ENCODE results near the gene GPATCH4. TPM values are rescaled to one million over a fixed set of nuclear protein-coding genes. Genes with fewer than 3 reads are reported as not detected.
"Not testable (repeated sequence)": the region's sequence is repeated elsewhere in the genome, so short reads cannot be mapped to it uniquely, and the experiment has no call there.

The GPATCH4 gene
- total RNA-seq, 8 experiments from 2014 or later: 14.7 to 50.1 (median 30.5) TPM

DNA sequence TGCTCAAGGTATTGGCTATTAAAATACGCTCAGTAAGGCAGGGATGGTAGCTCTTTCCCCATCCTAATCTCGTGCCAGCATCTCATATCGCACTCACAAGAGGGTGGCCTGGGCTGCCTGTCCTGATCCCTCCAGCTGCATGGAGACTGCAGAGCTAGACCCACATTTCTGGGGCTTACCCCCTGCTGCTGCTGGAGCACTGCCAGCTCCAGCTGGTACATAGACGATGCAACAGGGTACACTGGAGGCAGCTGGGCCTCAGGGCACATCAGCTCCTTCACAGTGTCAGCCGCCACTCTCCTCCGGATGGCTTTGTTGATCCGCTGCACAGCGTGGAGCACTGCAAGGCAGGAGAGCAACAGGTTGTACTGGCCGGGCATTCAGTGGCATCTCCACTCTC is 44.9 kb downstream of the GPATCH4 start:
- 20 to 88% (median 72%) methylated on average over 1 to 6 of the region's 9 CpGs; no CpG with 5 or more reads in 5 of the 10 experiments for WGBS, 10 experiments
- no peak for ATAC-seq (replicated peaks in 6 of 8)
- in situ Hi-C loops (cut with MboI; ENCODE audit: low pct_unique_long_range_greater_than_20kb in 2 of 9, low sequenced_read_pairs in 9 of 9, unreplicated experiment in 9 of 9): no loop called here
- Histone ChIP-seq H3K4me3 (no peak overlapping the region), H3K27ac (no peak overlapping the region), H3K4me1 (replicated peaks in 1 of 2) (no peaks in the 10 kb centered on the region)

DNA sequence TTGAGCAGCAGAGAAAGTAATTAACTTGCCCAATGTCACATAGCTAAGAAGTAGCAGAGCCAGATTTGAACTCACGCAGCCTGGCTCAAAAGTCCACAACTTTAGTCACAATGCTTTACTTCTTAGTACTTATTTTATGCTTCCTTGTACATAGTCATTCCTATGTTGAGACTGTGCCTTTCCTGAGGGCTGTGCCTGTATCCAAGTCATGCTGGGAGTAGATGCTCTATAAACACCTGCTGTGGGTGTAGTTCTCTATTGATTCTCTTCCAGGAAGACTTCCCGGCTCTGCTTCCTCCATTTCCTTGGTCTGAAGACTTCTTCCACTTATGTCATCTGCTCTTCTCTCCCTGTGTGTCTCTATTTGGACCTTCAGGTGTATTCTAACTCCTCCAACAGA is 45.6 kb downstream of the GPATCH4 start:
- 20 to 100% (median 57%) methylated on average over 1 to 2 of the region's 2 CpGs; no CpG with 5 or more reads in 3 of the 10 experiments for WGBS, 10 experiments
- no peak overlapping the region for H3K4me3 ChIP-seq
- H3K27ac ChIP-seq: no peak overlapping the region
- H3K4me1 ChIP-seq (replicated peaks in 1 of 2): no peaks in the 10 kb centered on the region
- no peak for ATAC-seq (replicated peaks in 6 of 8)
- in situ Hi-C loops (cut with MboI; ENCODE audit: low pct_unique_long_range_greater_than_20kb in 2 of 9, low sequenced_read_pairs in 9 of 9, unreplicated experiment in 9 of 9): no loop called here

DNA sequence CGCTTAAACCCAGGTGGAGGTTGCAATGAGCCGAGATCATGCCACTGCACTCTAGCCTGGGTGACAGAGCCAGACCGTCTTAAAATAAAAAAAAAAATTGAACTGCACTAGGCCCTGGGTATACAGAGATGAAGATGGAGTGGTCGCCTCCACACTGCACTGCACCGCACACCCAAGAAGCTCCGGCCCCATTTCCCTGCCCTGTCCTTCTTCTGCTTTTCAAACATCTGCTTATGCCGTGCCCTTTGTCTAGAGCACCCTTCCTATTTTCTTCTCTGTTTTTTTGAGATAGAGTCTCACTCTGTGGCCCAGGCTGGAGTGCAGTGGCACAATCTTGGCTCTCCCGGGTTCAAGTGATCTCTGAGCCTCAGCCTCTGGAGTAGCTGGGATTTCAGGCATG is 46.3 kb downstream of the GPATCH4 start:
- in situ Hi-C loops (cut with MboI; ENCODE audit: low pct_unique_long_range_greater_than_20kb in 2 of 9, low sequenced_read_pairs in 9 of 9, unreplicated experiment in 9 of 9): no loop called here
- Histone ChIP-seq H3K4me1 (replicated peaks in 1 of 2) (no peaks in the 10 kb centered on the region), H3K4me3 (no peak overlapping the region), H3K27ac (no peak overlapping the region)
- WGBS, 10 experiments: 67 to 100% (median 81%) methylated on average over 2 to 7 of the region's 8 CpGs; no CpG with 5 or more reads in 1 of the 10 experiments
- no peak for ATAC-seq (replicated peaks in 6 of 8)

DNA sequence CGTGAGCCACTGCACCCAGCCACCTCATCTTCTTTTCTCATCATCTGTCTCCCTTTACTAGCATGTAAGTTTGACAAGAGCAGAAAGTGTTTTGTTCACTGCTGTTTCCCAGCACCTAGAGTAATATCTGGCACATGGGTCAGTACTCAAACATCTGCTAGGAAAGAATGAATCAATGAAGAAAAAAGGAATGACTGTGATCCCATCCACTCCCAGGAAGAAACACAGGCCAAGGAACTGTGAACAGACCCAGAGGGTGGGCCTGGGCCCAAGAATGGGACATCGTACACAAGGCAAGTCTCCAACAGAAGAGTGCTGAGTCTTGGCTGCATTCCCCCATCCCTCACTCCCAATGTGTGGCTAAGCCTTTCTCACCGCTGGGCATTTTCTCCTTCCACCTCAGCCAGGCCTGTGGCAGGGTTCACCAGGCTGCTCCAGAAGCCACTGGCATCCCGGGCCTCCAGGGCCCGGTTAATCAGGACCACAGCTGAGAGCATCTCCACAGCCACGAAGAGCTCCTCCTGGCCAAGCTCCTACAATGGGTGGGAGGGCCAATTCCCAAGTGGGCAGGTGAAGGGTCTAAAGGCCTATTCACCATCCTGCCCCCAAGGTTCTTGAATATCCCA is 47.3 kb downstream of the GPATCH4 start:
- WGBS, 10 experiments: 71 to 100% (median 88%) methylated on average over 1 to 6 of the region's 6 CpGs; no CpG with 5 or more reads in 1 of the 10 experiments
- in situ Hi-C loops (cut with MboI; ENCODE audit: low pct_unique_long_range_greater_than_20kb in 2 of 9, low sequenced_read_pairs in 9 of 9, unreplicated experiment in 9 of 9): no loop called here
- no peak for ATAC-seq (replicated peaks in 6 of 8)

DNA sequence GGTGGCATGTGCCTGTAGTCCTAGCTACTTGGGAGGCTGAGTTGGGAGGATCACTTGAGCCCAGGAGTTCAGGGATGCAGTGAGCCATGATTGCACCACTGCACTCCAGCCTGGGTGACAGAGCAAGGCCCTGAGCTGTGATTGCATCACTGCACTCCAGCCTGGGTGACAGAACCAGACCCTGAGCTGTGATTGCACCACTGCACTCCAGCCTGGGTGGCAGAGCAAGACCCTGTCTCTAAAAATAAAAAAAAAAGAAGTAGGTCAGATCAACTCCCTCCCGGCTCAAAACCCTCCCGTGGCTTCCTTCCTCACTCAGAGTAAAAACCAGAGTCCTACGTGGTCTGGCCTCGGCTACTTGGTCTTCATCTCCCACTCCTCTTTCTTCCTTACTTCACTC is 48.3 kb downstream of the GPATCH4 start:
- 87 to 100% (median 94%) methylated on average over 1 to 4 of the region's 4 CpGs for WGBS, 10 experiments
- peak in 2 of 8 experiments; percentile 30 to 70 for ATAC-seq (replicated peaks in 6 of 8)

More for the DNA sequence above, 47.3 kb downstream of the GPATCH4 start:
- no peaks in the 10 kb centered on the region for H3K4me1 ChIP-seq (replicated peaks in 1 of 2)
- no peak overlapping the region for H3K27ac ChIP-seq
- no peak overlapping the region for H3K4me3 ChIP-seq

DNA sequence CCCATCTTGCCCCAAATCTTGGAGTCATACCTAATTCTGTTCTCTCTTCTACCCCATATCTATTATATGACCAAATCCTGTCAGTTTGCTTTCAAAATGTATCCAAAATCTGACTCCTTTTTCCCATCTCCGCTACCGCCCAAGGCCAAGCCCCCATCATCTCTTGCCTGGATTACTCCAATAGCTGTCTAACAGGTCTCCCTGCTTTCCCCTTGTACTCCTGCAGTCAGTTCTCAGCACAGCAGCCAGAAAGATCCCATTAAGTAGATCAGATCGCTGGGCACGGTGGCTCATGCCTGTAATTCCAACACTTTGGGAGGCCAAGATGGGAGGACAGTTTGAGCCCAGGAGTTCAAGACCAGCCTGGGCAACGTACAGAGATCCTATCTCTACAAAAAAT is 48.8 kb downstream of the GPATCH4 start:
- no peak for ATAC-seq (replicated peaks in 6 of 8)
- in situ Hi-C loops (cut with MboI; ENCODE audit: low pct_unique_long_range_greater_than_20kb in 2 of 9, low sequenced_read_pairs in 9 of 9, unreplicated experiment in 9 of 9): no loop called here
- Histone ChIP-seq H3K4me3 (no peak overlapping the region), H3K27ac (no peak overlapping the region), H3K4me1 (replicated peaks in 1 of 2) (no peaks in the 10 kb centered on the region)
- 50 to 100% (median 67%) methylated on average over 1 to 4 of the region's 5 CpGs; no CpG with 5 or more reads in 1 of the 10 experiments for WGBS, 10 experiments

More for the DNA sequence above, 48.3 kb downstream of the GPATCH4 start:
- in situ Hi-C loops (cut with MboI; ENCODE audit: low pct_unique_long_range_greater_than_20kb in 2 of 9, low sequenced_read_pairs in 9 of 9, unreplicated experiment in 9 of 9); H3K4me3 ChIP-seq; H3K27ac ChIP-seq; H3K4me1 ChIP-seq (replicated peaks in 1 of 2): not testable (repeated sequence)

DNA sequence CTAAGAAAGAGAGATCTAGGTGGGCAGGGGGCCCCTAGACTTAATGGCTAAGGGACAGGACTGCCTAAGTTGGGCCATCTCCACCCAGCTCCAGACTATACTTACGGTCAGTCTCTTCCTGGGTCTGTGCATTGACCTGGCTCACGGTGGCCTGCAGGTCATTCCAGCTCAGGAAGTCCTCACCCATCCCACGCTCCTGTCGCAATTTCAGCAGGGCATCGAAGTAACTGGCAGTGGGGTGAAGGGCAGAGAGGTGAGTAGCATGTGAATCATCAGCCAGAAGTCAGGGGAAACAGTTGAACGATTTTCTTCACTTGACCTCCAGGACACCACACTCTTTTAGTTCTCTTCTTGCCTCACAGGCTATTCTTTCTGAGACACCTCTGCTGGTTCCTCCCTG is 49.4 kb downstream of the GPATCH4 start:
- no peak for ATAC-seq (replicated peaks in 6 of 8)

DNA sequence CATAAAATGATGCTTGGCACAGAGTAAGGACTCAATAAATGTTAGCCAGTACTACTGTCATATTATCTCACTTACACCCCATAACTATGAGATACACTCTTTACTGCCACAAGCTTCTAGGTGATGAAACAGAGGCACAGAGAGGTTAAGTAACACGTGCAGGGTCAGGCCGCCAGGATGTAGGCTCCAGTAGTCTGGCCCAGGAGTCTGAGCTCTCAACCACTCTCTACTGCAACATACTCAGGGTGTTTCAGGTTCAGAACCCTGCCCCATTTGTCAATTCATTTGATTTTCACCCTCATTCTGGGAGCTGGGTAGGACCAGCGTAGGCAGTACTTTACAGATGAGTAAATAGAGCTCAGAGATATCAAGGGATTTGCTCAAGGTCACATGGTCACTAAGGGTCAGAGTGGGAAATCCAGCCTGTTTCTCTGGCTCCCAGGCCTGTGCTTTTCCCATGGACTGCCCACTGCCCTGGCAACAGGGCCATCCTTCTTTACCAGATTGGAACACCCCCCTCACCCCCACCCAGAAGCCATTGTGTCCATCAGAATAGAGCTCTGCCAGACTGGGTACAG is 50.1 kb downstream of the GPATCH4 start:
- WGBS, 10 experiments: 80 to 100% (median 95%) methylated on average over 1 to 3 of the region's 3 CpGs; no CpG with 5 or more reads in 3 of the 10 experiments
- in situ Hi-C loops (cut with MboI; ENCODE audit: low pct_unique_long_range_greater_than_20kb in 2 of 9, low sequenced_read_pairs in 9 of 9, unreplicated experiment in 9 of 9): no loop called here

More for the DNA sequence above, 49.4 kb downstream of the GPATCH4 start:
- WGBS, 10 experiments: 60 to 100% (median 83%) methylated on average over 2 to 6 of the region's 6 CpGs; no CpG with 5 or more reads in 4 of the 10 experiments
- H3K4me3 ChIP-seq: no peak overlapping the region
- no peaks in the 10 kb centered on the region for H3K4me1 ChIP-seq (replicated peaks in 1 of 2)
- no peak overlapping the region for H3K27ac ChIP-seq
- in situ Hi-C loops (cut with MboI; ENCODE audit: low pct_unique_long_range_greater_than_20kb in 2 of 9, low sequenced_read_pairs in 9 of 9, unreplicated experiment in 9 of 9): no loop called here

DNA sequence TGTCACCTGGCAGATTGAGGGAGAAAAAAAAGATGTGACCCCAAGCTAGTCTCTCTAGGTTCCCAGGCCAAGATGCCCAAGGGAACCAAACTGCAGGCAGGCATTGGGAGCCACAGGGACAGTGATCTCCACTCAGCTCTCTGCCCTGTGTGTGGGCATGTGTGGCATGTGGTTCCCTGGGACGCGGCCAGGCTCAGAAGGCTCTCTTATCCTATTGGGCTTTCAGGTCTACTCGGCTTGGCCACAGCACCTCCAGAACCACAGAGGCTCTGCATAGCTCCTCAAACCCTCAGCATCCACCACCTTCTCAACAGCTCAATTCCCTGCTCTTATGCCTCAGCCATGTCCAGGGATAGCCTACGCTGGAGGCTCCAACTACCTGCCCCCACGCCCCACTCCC is 50.9 kb downstream of the GPATCH4 start:
- WGBS, 10 experiments: 60 to 100% (median 83%) methylated on average over 1 to 4 of the region's 5 CpGs; no CpG with 5 or more reads in 2 of the 10 experiments
- H3K4me1 ChIP-seq (replicated peaks in 1 of 2): no peaks in the 10 kb centered on the region
- no peak for ATAC-seq (replicated peaks in 6 of 8)
- no peak overlapping the region for H3K4me3 ChIP-seq
- no peak overlapping the region for H3K27ac ChIP-seq
- in situ Hi-C loops (cut with MboI; ENCODE audit: low pct_unique_long_range_greater_than_20kb in 2 of 9, low sequenced_read_pairs in 9 of 9, unreplicated experiment in 9 of 9): no loop called here

More for the DNA sequence above, 50.1 kb downstream of the GPATCH4 start:
- no peak overlapping the region for H3K27ac ChIP-seq
- no peaks in the 10 kb centered on the region for H3K4me1 ChIP-seq (replicated peaks in 1 of 2)
- ATAC-seq (replicated peaks in 6 of 8): no peak
- H3K4me3 ChIP-seq: no peak overlapping the region

DNA sequence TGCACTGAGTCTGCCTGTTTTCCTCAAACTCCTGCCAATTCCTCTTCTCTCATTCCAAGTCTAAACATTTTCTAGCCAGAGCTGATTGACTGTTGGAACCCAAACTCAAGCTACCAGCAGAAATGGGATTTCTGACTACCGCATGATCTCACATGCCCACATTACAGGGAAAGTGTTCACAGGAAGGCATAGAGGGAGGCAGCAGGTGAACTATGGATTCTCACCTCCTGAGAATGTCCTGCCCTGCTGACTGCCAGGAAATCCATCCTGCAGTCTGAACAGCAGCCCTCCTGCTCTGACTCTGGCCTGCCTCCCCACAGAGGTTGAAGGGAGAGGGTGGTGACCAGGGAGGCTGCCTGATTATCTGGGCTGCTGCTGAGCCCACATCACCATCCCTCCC is 51.4 kb downstream of the GPATCH4 start:
- WGBS, 10 experiments: 88 to 100% (median 100%) methylated on average over 1 of the region's 1 CpG; no CpG with 5 or more reads in 5 of the 10 experiments
- in situ Hi-C loops (cut with MboI; ENCODE audit: low pct_unique_long_range_greater_than_20kb in 2 of 9, low sequenced_read_pairs in 9 of 9, unreplicated experiment in 9 of 9): no loop called here
- H3K27ac ChIP-seq: no peak overlapping the region
- H3K4me3 ChIP-seq: no peak overlapping the region
- no peak for ATAC-seq (replicated peaks in 6 of 8)
- H3K4me1 ChIP-seq (replicated peaks in 1 of 2): no peaks in the 10 kb centered on the region

DNA sequence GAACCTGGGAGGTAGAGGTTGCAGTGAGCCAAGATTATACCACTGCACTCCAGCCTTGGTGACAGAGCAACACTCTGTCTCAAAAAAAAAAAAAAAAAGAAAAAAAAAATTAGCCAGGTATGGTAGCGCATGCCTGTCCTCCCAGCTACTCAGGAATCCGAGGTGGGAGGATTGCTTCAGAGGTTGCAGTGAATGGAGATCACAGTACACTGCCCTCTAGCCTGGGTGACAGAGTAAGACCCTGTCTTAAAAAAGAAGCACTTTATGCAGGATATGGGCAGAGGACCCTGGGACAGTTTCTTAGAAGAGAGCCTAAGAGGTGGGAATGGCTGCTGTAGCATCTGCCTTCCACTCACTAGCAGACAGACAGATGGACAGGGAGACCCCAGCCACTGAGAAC is 51.9 kb downstream of the GPATCH4 start:
- Histone ChIP-seq H3K27ac (no peak overlapping the region), H3K4me3 (no peak overlapping the region), H3K4me1 (replicated peaks in 1 of 2) (no peaks in the 10 kb centered on the region)
- in situ Hi-C loops (cut with MboI; ENCODE audit: low pct_unique_long_range_greater_than_20kb in 2 of 9, low sequenced_read_pairs in 9 of 9, unreplicated experiment in 9 of 9): no loop called here
- peak in 2 of 8 experiments; percentile 3 to 20 for ATAC-seq (replicated peaks in 6 of 8)
- 67 to 100% (median 81%) methylated on average over 1 to 2 of the region's 2 CpGs; no CpG with 5 or more reads in 5 of the 10 experiments for WGBS, 10 experiments

DNA sequence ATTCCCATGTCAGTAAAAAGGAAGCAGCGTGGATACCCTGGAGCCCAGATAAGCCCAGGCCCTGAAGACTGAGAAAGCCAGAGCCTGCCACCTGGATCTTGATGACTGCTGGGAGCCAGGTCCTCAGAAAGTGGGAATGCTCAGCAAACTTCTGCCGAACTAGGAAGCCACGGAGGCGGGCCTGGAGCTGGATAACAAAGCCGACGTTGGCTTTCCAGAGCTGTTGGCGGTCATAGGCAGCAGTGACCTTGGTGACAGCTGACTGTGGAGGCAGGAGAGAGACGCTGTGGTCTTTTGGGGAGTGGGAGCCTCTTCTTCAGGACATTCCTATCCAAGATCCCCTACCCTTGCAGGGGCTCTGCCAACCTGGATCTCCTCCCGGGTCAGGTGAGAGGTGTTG is 53.3 kb downstream of the GPATCH4 start:
- ATAC-seq (replicated peaks in 6 of 8): no peak
- Histone ChIP-seq H3K4me3 (no peak overlapping the region), H3K4me1 (replicated peaks in 1 of 2) (no peaks in the 10 kb centered on the region), H3K27ac (no peak overlapping the region)
- in situ Hi-C loops (cut with MboI; ENCODE audit: low pct_unique_long_range_greater_than_20kb in 2 of 9, low sequenced_read_pairs in 9 of 9, unreplicated experiment in 9 of 9): no loop called here
- 91 to 100% (median 100%) methylated on average over 2 to 6 of the region's 9 CpGs; no CpG with 5 or more reads in 5 of the 10 experiments for WGBS, 10 experiments

DNA sequence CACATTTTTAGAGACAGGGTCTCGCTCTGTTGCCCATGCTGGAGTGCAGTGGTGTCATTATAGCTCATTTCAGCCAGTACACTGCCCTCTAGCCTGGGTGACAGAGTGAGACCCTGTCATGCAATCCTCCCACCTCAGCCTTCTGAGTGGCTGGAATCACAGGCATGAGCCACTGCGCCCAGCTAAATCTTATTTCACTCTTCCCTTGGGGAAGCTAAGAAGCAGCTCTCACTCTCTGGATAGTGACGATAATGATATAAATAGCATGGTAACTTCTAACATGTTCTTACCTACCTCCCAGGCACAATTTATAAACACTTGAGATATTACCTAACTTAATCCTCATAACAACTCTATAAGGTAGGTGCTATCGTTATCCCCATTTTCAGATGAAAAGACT is 53.8 kb downstream of the GPATCH4 start:
- Histone ChIP-seq H3K4me1 (replicated peaks in 1 of 2) (no peaks in the 10 kb centered on the region), H3K4me3 (no peak overlapping the region), H3K27ac (no peak overlapping the region)
- 89 to 100% (median 100%) methylated on average over 1 to 4 of the region's 4 CpGs; no CpG with 5 or more reads in 3 of the 10 experiments for WGBS, 10 experiments
- in situ Hi-C loops (cut with MboI; ENCODE audit: low pct_unique_long_range_greater_than_20kb in 2 of 9, low sequenced_read_pairs in 9 of 9, unreplicated experiment in 9 of 9): no loop called here
- no peak for ATAC-seq (replicated peaks in 6 of 8)
